Retinal pigment epithelial cell (primary cell): Measurements from ENCODE around the gene ZNF165.
A peak's percentile ranks its signal among the peaks of the same experiment; 100 is the strongest.
"Not testable (repeated sequence)": the region's sequence is repeated elsewhere in the genome, so short reads cannot be mapped to it uniquely, and the experiment has no call there.

ENCODE experiments used
- DNase-seq: peaks from one replicate; pipeline ENCODE4 v3.0.0-alpha.2; 2010; ENCODE audit warnings: low read depth
- H3K4me3 ChIP-seq: 2 replicates; pipeline ENCODE4 v1.5.1; 2011; ENCODE audit warnings: mild to moderate bottlenecking, low read length, control low read depth, moderate library complexity
- TF ChIP-seq, protein P1 (sequence below): conservative IDR thresholded peaks from 2 replicates; pipeline ENCODE4 v1.5.1; 2011; ENCODE audit warnings: low read depth, low read length, control low read depth, inconsistent platforms

The ZNF165 gene

GRCh38 chr6:28080381-28080630 lies at the start of gene ZNF165:
ZNF165 (plus strand) TSS chr6:28080568; CDS start chr6:28085481, 4,913 bp downstream.
- DNase-seq: not testable (repeated sequence)
- H3K4me3 ChIP-seq: peak within 1 kb of the TSS; percentile 98

DNA sequence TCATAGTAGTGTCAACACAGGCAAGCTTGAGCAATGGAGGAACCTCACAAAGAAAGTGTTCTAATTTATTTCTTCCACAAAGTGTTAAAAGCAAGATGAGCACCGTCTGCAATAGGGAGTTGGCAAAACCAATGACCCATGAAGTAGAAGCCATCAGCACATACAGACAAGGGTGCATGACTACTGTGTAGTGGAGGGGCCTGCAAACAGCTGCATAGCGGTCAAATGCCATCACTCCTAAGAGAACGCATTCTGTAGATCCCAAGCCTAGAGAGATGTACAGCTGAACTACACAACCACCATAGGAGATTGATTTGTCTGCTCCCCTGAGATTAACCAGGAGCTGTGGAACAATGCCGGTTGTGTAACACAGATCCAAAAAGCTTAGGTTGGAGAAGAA lies 26.8 kb upstream of the ZNF165 start:
- DNase-seq: no peak
- no peak overlapping the region for H3K4me3 ChIP-seq
- TF ChIP-seq, protein P1, sequence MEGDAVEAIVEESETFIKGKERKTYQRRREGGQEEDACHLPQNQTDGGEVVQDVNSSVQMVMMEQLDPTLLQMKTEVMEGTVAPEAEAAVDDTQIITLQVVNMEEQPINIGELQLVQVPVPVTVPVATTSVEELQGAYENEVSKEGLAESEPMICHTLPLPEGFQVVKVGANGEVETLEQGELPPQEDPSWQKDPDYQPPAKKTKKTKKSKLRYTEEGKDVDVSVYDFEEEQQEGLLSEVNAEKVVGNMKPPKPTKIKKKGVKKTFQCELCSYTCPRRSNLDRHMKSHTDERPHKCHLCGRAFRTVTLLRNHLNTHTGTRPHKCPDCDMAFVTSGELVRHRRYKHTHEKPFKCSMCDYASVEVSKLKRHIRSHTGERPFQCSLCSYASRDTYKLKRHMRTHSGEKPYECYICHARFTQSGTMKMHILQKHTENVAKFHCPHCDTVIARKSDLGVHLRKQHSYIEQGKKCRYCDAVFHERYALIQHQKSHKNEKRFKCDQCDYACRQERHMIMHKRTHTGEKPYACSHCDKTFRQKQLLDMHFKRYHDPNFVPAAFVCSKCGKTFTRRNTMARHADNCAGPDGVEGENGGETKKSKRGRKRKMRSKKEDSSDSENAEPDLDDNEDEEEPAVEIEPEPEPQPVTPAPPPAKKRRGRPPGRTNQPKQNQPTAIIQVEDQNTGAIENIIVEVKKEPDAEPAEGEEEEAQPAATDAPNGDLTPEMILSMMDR: no peak

DNA sequence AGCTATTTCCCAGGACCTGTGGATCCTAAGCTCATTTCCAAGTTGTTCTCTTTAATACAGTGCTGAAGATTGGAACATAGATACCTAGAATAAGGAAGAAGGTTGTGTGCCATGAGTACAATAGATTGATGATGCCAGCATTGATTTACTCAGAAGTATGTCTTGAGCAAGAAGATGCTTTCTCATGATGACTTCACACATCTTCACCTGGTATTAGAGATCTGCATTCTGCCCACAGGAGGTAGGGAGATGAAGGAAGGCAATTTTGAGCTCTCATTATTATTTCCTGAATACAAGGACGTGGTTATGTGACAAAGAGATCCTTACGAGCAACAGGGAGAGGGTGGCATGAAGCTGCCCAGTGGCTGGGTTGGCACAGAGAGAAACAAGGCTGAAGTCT lies 20.0 kb upstream of the ZNF165 start:
- H3K4me3 ChIP-seq: no peak overlapping the region
- TF ChIP-seq, protein P1: no peak
- no peak for DNase-seq

DNA sequence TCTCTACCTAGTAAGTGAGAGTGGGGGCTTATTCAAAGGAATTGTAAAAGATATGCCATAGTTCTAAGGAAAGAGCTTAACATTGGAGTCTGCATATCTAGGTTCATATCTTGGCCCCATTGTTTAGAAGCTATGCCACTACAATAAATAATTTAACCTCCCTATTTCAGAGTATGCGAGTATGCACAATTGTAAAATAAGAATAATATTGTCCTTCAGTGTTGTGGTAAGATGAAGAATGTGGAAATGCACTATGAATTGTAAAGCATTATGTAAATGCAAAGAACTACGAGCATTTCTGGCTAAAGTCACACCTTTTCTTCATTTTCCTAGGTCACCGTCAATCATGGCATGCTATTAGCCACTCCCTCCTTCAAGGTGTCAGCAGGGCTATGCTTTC lies 16.1 kb upstream of the ZNF165 start:
- DNase-seq: no peak

GRCh38 chr6:28068067-28068466 lies 12.3 kb upstream of the ZNF165 start:
- no peak for DNase-seq
- TF ChIP-seq, protein P1: no peak
- H3K4me3 ChIP-seq: no peak overlapping the region

More for the DNA sequence above, 16.1 kb upstream of the ZNF165 start:
- TF ChIP-seq, protein P1: no peak
- H3K4me3 ChIP-seq: no peak overlapping the region

- H3K4me3 ChIP-seq, DNase-seq: not testable (repeated sequence)
These were observed 9.4 kb upstream of the ZNF165 start for GRCh38 chr6:28070968-28071367.

GRCh38 chr6:28078050-28078449 lies 2.3 kb upstream of the ZNF165 start:
- DNase-seq: no peak
- TF ChIP-seq, protein P1: no peak
- H3K4me3 ChIP-seq: no peak overlapping the region

DNA sequence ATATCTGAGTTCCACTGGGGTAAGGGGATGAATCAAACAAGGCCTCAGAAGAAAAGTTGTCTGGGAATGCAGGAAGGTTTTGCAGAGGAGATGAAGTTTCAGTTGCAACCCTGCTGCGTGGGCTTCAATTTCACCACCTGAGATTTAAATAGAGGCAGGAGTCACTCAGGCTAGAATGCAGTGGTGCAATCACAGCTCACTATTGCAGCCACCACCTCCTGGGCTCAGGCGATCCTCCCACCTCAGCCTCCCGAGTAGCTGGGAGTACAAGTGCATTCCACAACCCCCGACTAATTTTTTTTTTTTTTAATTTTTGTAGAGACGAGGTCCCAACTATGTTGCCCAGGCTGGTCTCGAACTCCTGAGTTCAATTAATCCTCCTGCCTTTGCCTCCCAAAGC lies 1.5 kb upstream of the ZNF165 start:
- no peak overlapping the region for H3K4me3 ChIP-seq
- DNase-seq: no peak
- TF ChIP-seq, protein P1: no peak
